H9 (cell line): ENCODE measurements around the gene FAM200B. TPM values are rescaled to one million over a fixed set of nuclear protein-coding genes. Genes with fewer than 3 reads are reported as not detected.

Experiments used
- DNase-seq: peaks from one replicate; pipeline ENCODE4 v3.0.0-alpha.2; 2017
- H2AFZ ChIP-seq: one replicate; pipeline ENCODE4 v1.6.1; 2013; ENCODE audit warnings: mild to moderate bottlenecking, low read length, control low read depth, moderate library complexity
- H2AK5ac ChIP-seq: 2 replicates; pipeline ENCODE4 v1.6.1; 2013; ENCODE audit warnings: low read length, control low read depth, mixed read lengths; ENCODE audit not compliant: insufficient read length
- H2BK120ac ChIP-seq: one replicate; pipeline ENCODE4 v1.6.1; 2013; ENCODE audit warnings: low read depth, mild to moderate bottlenecking, low read length, control low read depth, inconsistent platforms; ENCODE audit not compliant: poor library complexity, severe bottlenecking
- H2BK12ac ChIP-seq: 2 replicates; pipeline ENCODE4 v1.6.1; 2013; ENCODE audit warnings: low read length, control low read depth, mixed read lengths, low read depth; ENCODE audit not compliant: insufficient read length
- H2BK15ac ChIP-seq: 2 replicates; pipeline ENCODE4 v1.6.1; 2013; ENCODE audit warnings: low read depth, low read length, control low read depth
- H2BK20ac ChIP-seq: one replicate; pipeline ENCODE4 v1.6.1; 2013; ENCODE audit warnings: low read depth, mild to moderate bottlenecking, low read length, control low read depth, inconsistent platforms; ENCODE audit not compliant: poor library complexity, severe bottlenecking
- H2BK5ac ChIP-seq: 2 replicates; pipeline ENCODE4 v1.6.1; 2013; ENCODE audit warnings: low read length, control low read depth, mixed read lengths; ENCODE audit not compliant: insufficient read length
- H3K14ac ChIP-seq: 2 replicates; pipeline ENCODE4 v1.6.1; 2013; ENCODE audit warnings: low read length, control low read depth; ENCODE audit not compliant: insufficient read depth
- H3K18ac ChIP-seq: 2 replicates; pipeline ENCODE4 v1.6.1; 2013; ENCODE audit warnings: low read depth, mild to moderate bottlenecking, mixed read lengths, low read length, control low read depth; ENCODE audit not compliant: insufficient read length
- H3K23ac ChIP-seq: 2 replicates; pipeline ENCODE4 v1.6.1; 2013; ENCODE audit warnings: low read length, control low read depth, mixed read lengths, low read depth; ENCODE audit not compliant: insufficient read length
- H3K23me2 ChIP-seq: 2 replicates; pipeline ENCODE4 v1.6.1; 2013; ENCODE audit warnings: low read depth, mild to moderate bottlenecking, mixed read lengths, low read length, control low read depth; ENCODE audit not compliant: insufficient read length, poor library complexity, severe bottlenecking
- H3K27ac ChIP-seq: 2 replicates; pipeline ENCODE4 v1.5.1; 2013; ENCODE audit warnings: low read length, control low read depth, mixed read lengths, low read depth; ENCODE audit not compliant: insufficient read length
- H3K27me3 ChIP-seq: 2 replicates; pipeline ENCODE4 v1.6.1; 2013; ENCODE audit warnings: low read length, control low read depth, inconsistent platforms; ENCODE audit not compliant: insufficient read depth
- H3K4ac ChIP-seq: 2 replicates; pipeline ENCODE4 v1.6.1; 2013; ENCODE audit warnings: low read depth, mild to moderate bottlenecking, control low read depth, inconsistent platforms, low read length, moderate library complexity
- H3K4me1 ChIP-seq: 2 replicates; pipeline ENCODE4 v1.6.1; 2013; ENCODE audit warnings: low read length, control low read depth, inconsistent platforms; ENCODE audit not compliant: insufficient read depth
- H3K4me2 ChIP-seq: 2 replicates; pipeline ENCODE4 v1.6.1; 2013; ENCODE audit warnings: low read length, control low read depth, mixed read lengths; ENCODE audit not compliant: insufficient read length, insufficient read depth
- H3K56ac ChIP-seq: 2 replicates; pipeline ENCODE4 v1.6.1; 2013; ENCODE audit warnings: low read depth, mild to moderate bottlenecking, mixed read lengths, low read length, control low read depth; ENCODE audit not compliant: insufficient read length
- H3K79me1 ChIP-seq: 2 replicates; pipeline ENCODE4 v1.6.1; 2013; ENCODE audit warnings: low read depth, mild to moderate bottlenecking, moderate library complexity, low read length, control low read depth, inconsistent platforms; ENCODE audit not compliant: insufficient read depth, poor library complexity, severe bottlenecking
- H3K79me2 ChIP-seq: 2 replicates; pipeline ENCODE4 v1.6.1; 2013; ENCODE audit warnings: low read length, control low read depth, inconsistent platforms; ENCODE audit not compliant: insufficient read depth
- H3K9ac ChIP-seq: 2 replicates; pipeline ENCODE4 v1.6.1; 2013; ENCODE audit warnings: low read length, control low read depth, mixed read lengths; ENCODE audit not compliant: insufficient read length; ENCODE audit errors: extremely low read depth
- H3K9me3 ChIP-seq: one replicate; pipeline ENCODE4 v1.6.1; 2013; ENCODE audit warnings: low read depth, low read length, inconsistent platforms; ENCODE audit not compliant: control insufficient read depth
- H3T11ph ChIP-seq: one replicate; pipeline ENCODE4 v1.6.1; 2013; ENCODE audit warnings: mild to moderate bottlenecking, low read length, control low read depth, inconsistent platforms
- H4K20me1 ChIP-seq: one replicate; pipeline ENCODE4 v1.6.1; 2013; ENCODE audit not compliant: control insufficient read depth, insufficient read length, insufficient read depth
- H4K5ac ChIP-seq: 2 replicates; pipeline ENCODE4 v1.6.1; 2013; ENCODE audit warnings: low read depth, mild to moderate bottlenecking, mixed read lengths, low read length, control low read depth; ENCODE audit not compliant: insufficient read length
- H4K8ac ChIP-seq: replicated peaks from 2 replicates; pipeline ENCODE4 v1.6.1; 2013; ENCODE audit warnings: low read length, control low read depth, mixed read lengths, low read depth; ENCODE audit not compliant: insufficient read length
- H4K91ac ChIP-seq: 2 replicates; pipeline ENCODE4 v1.6.1; 2013; ENCODE audit warnings: low read depth, mild to moderate bottlenecking, moderate library complexity, mixed read lengths, low read length, control low read depth; ENCODE audit not compliant: insufficient read length
- H3K27ac Mint-ChIP-seq, 3 experiments: 2 replicates in 2 of 3; 3 replicates in 1 of 3; pipeline ENCODE4 v1.8.0; 2020 to 2021; ENCODE audit warnings: mixed read lengths in 3 of 3, mild to moderate bottlenecking in 1 of 3, moderate library complexity in 1 of 3
- H3K27me3 Mint-ChIP-seq: 2 replicates; pipeline ENCODE4 v1.8.0; 2021; ENCODE audit warnings: low read depth, mild to moderate bottlenecking, moderate library complexity, mixed read lengths
- H3K36me3 Mint-ChIP-seq, 3 experiments: 2 replicates in 2 of 3; 3 replicates in 1 of 3; pipeline ENCODE4 v1.8.0; 2020 to 2021; ENCODE audit warnings: low read depth in 3 of 3, mixed read lengths in 3 of 3; ENCODE audit not compliant: insufficient read depth in 1 of 3
- H3K4me1 Mint-ChIP-seq, 2 experiments: 2 replicates each; pipeline ENCODE4 v1.8.0; 2020; ENCODE audit warnings: mixed read lengths in 2 of 2
- H3K4me3 Mint-ChIP-seq, 2 experiments: 2 replicates in 1 of 2; 3 replicates in 1 of 2; pipeline ENCODE4 v1.8.0; 2020 to 2021; ENCODE audit warnings: mild to moderate bottlenecking in 2 of 2, mixed read lengths in 2 of 2, moderate library complexity in 1 of 2
- H3K9me3 Mint-ChIP-seq, 2 experiments: 2 replicates in 1 of 2; 3 replicates in 1 of 2; pipeline ENCODE4 v1.8.0; 2020; ENCODE audit warnings: mild to moderate bottlenecking in 2 of 2, mixed read lengths in 2 of 2, moderate library complexity in 1 of 2
- CTCF ChIP-seq: fragments of 200-600 bp; sonication (generic); conservative IDR thresholded peaks from 3 replicates; pipeline ENCODE4 v1.8.0; 2021; ENCODE audit warnings: antibody characterized with exemption, mild to moderate bottlenecking
- WGBS: extraction: QIAGEN DNeasy Blood & Tissue Kit; methylation state at CpG from one replicate; pipeline ENCODE4 v1.1.7; 2013; ENCODE audit warnings: missing lambda C conversion rate, low lambda C conversion rate, mixed read lengths; ENCODE audit not compliant: insufficient read length; ENCODE audit errors: extremely low coverage; 5-methylcytosine and 5-hydroxymethylcytosine counted together
- total RNA-seq: library from RNA; stranded (reverse); gene quantifications from 2 replicates; pipeline ENCODE4 v1.2.1, GENCODE V29; 2021

The FAM200B gene
- total RNA-seq, 1 experiment from 2014 or later, result 19.6 TPM

DNA sequence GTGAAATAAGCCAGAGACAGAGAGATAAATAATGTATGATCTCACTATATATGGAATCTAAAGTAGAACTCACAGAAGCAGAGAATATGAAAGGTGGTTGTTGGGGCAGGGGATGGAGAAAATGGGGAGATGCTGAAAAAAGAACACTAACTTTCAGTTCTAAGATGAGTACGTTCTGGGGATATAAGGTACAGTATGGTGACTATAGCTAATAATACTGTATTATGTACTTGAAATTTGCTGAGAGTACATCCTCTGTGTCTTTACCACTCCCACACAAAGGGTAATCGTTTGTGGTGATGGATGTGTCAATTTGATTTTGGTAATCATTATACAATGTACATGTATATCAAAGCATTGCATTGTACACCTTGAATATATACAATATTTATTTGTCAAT, 33.0 kb upstream of the FAM200B start:
- no peaks in the 10 kb centered on the region for H3K27me3 Mint-ChIP-seq
- Histone ChIP-seq H3K4me2 (no peak overlapping the region), H3K27me3 (no peaks in the 10 kb centered on the region), H3K9ac (no peak overlapping the region), H3K4ac (no peak overlapping the region), H3K56ac (no peak overlapping the region), H3K27ac (no peak overlapping the region), H2AK5ac (no peak overlapping the region), H2BK12ac (no peak overlapping the region), H3K79me2 (peaks cover 10% of the 10 kb centered on the region; the same call in 1 of the 2 replicates), H3K14ac (no peak overlapping the region), H2BK15ac (no peak overlapping the region), H4K91ac (no peak overlapping the region), H2BK120ac (no peak overlapping the region), H3K23me2 (no peaks in the 10 kb centered on the region), H3K23ac (no peak overlapping the region), H3T11ph (no peak overlapping the region), H2BK5ac (no peak overlapping the region), H2AFZ (no peak overlapping the region), H2BK20ac (no peak overlapping the region), H4K5ac (no peak overlapping the region), H3K9me3 (no peaks in the 10 kb centered on the region), H3K4me1 (peaks cover under 1% of the 10 kb centered on the region; the same call in 1 of the 2 replicates), H3K79me1 (peaks cover 7% of the 10 kb centered on the region), H3K18ac (no peak overlapping the region), H4K8ac (no peak overlapping the region), H4K20me1 (no peaks in the 10 kb centered on the region)
- no peak for DNase-seq
- H3K9me3 Mint-ChIP-seq, result no peaks in the 10 kb centered on the region
- TF ChIP-seq CTCF, result no peak
- H3K4me3 Mint-ChIP-seq, result no peak overlapping the region
- no peaks in the 10 kb centered on the region for H3K36me3 Mint-ChIP-seq
- H3K27ac Mint-ChIP-seq, result 0 out of 7 replicates have a peak overlapping the region, but pooled peaks of 1 of the 3 experiments have one; percentile 10
- H3K4me1 Mint-ChIP-seq, result peaks cover 23 to 26% of the 10 kb centered on the region in 2 experiments
- no CpG with 5 or more reads among the region's 2 CpGs for WGBS
